H9 (cell line): ENCODE results near the gene IARS1. TPM values are rescaled to one million over a fixed set of nuclear protein-coding genes. Genes with fewer than 3 reads are reported as not detected.

Experiments used
- DNase-seq: peaks from one replicate; pipeline ENCODE4 v3.0.0-alpha.2; 2017
- H2AFZ ChIP-seq: one replicate; pipeline ENCODE4 v1.6.1; 2013; ENCODE audit warnings: mild to moderate bottlenecking, low read length, control low read depth, moderate library complexity
- H2AK5ac ChIP-seq: 2 replicates; pipeline ENCODE4 v1.6.1; 2013; ENCODE audit warnings: low read length, control low read depth, mixed read lengths; ENCODE audit not compliant: insufficient read length
- H2BK120ac ChIP-seq: one replicate; pipeline ENCODE4 v1.6.1; 2013; ENCODE audit warnings: low read depth, mild to moderate bottlenecking, low read length, control low read depth, inconsistent platforms; ENCODE audit not compliant: poor library complexity, severe bottlenecking
- H2BK12ac ChIP-seq: 2 replicates; pipeline ENCODE4 v1.6.1; 2013; ENCODE audit warnings: low read length, control low read depth, mixed read lengths, low read depth; ENCODE audit not compliant: insufficient read length
- H2BK15ac ChIP-seq: 2 replicates; pipeline ENCODE4 v1.6.1; 2013; ENCODE audit warnings: low read depth, low read length, control low read depth
- H2BK20ac ChIP-seq: one replicate; pipeline ENCODE4 v1.6.1; 2013; ENCODE audit warnings: low read depth, mild to moderate bottlenecking, low read length, control low read depth, inconsistent platforms; ENCODE audit not compliant: poor library complexity, severe bottlenecking
- H2BK5ac ChIP-seq: 2 replicates; pipeline ENCODE4 v1.6.1; 2013; ENCODE audit warnings: low read length, control low read depth, mixed read lengths; ENCODE audit not compliant: insufficient read length
- H3K14ac ChIP-seq: 2 replicates; pipeline ENCODE4 v1.6.1; 2013; ENCODE audit warnings: low read length, control low read depth; ENCODE audit not compliant: insufficient read depth
- H3K18ac ChIP-seq: 2 replicates; pipeline ENCODE4 v1.6.1; 2013; ENCODE audit warnings: low read depth, mild to moderate bottlenecking, mixed read lengths, low read length, control low read depth; ENCODE audit not compliant: insufficient read length
- H3K23ac ChIP-seq: 2 replicates; pipeline ENCODE4 v1.6.1; 2013; ENCODE audit warnings: low read length, control low read depth, mixed read lengths, low read depth; ENCODE audit not compliant: insufficient read length
- H3K23me2 ChIP-seq: 2 replicates; pipeline ENCODE4 v1.6.1; 2013; ENCODE audit warnings: low read depth, mild to moderate bottlenecking, mixed read lengths, low read length, control low read depth; ENCODE audit not compliant: insufficient read length, poor library complexity, severe bottlenecking
- H3K27ac ChIP-seq: 2 replicates; pipeline ENCODE4 v1.5.1; 2013; ENCODE audit warnings: low read length, control low read depth, mixed read lengths, low read depth; ENCODE audit not compliant: insufficient read length
- H3K27me3 ChIP-seq: 2 replicates; pipeline ENCODE4 v1.6.1; 2013; ENCODE audit warnings: low read length, control low read depth, inconsistent platforms; ENCODE audit not compliant: insufficient read depth
- H3K4ac ChIP-seq: 2 replicates; pipeline ENCODE4 v1.6.1; 2013; ENCODE audit warnings: low read depth, mild to moderate bottlenecking, control low read depth, inconsistent platforms, low read length, moderate library complexity
- H3K4me1 ChIP-seq: 2 replicates; pipeline ENCODE4 v1.6.1; 2013; ENCODE audit warnings: low read length, control low read depth, inconsistent platforms; ENCODE audit not compliant: insufficient read depth
- H3K4me2 ChIP-seq: 2 replicates; pipeline ENCODE4 v1.6.1; 2013; ENCODE audit warnings: low read length, control low read depth, mixed read lengths; ENCODE audit not compliant: insufficient read length, insufficient read depth
- H3K56ac ChIP-seq: 2 replicates; pipeline ENCODE4 v1.6.1; 2013; ENCODE audit warnings: low read depth, mild to moderate bottlenecking, mixed read lengths, low read length, control low read depth; ENCODE audit not compliant: insufficient read length
- H3K79me1 ChIP-seq: 2 replicates; pipeline ENCODE4 v1.6.1; 2013; ENCODE audit warnings: low read depth, mild to moderate bottlenecking, moderate library complexity, low read length, control low read depth, inconsistent platforms; ENCODE audit not compliant: insufficient read depth, poor library complexity, severe bottlenecking
- H3K79me2 ChIP-seq: 2 replicates; pipeline ENCODE4 v1.6.1; 2013; ENCODE audit warnings: low read length, control low read depth, inconsistent platforms; ENCODE audit not compliant: insufficient read depth
- H3K9ac ChIP-seq: 2 replicates; pipeline ENCODE4 v1.6.1; 2013; ENCODE audit warnings: low read length, control low read depth, mixed read lengths; ENCODE audit not compliant: insufficient read length; ENCODE audit errors: extremely low read depth
- H3K9me3 ChIP-seq: one replicate; pipeline ENCODE4 v1.6.1; 2013; ENCODE audit warnings: low read depth, low read length, inconsistent platforms; ENCODE audit not compliant: control insufficient read depth
- H3T11ph ChIP-seq: one replicate; pipeline ENCODE4 v1.6.1; 2013; ENCODE audit warnings: mild to moderate bottlenecking, low read length, control low read depth, inconsistent platforms
- H4K20me1 ChIP-seq: one replicate; pipeline ENCODE4 v1.6.1; 2013; ENCODE audit not compliant: control insufficient read depth, insufficient read length, insufficient read depth
- H4K5ac ChIP-seq: 2 replicates; pipeline ENCODE4 v1.6.1; 2013; ENCODE audit warnings: low read depth, mild to moderate bottlenecking, mixed read lengths, low read length, control low read depth; ENCODE audit not compliant: insufficient read length
- H4K8ac ChIP-seq: replicated peaks from 2 replicates; pipeline ENCODE4 v1.6.1; 2013; ENCODE audit warnings: low read length, control low read depth, mixed read lengths, low read depth; ENCODE audit not compliant: insufficient read length
- H4K91ac ChIP-seq: 2 replicates; pipeline ENCODE4 v1.6.1; 2013; ENCODE audit warnings: low read depth, mild to moderate bottlenecking, moderate library complexity, mixed read lengths, low read length, control low read depth; ENCODE audit not compliant: insufficient read length
- H3K27ac Mint-ChIP-seq, 3 experiments: 2 replicates in 2 of 3; 3 replicates in 1 of 3; pipeline ENCODE4 v1.8.0; 2020 to 2021; ENCODE audit warnings: mixed read lengths in 3 of 3, mild to moderate bottlenecking in 1 of 3, moderate library complexity in 1 of 3
- H3K27me3 Mint-ChIP-seq: 2 replicates; pipeline ENCODE4 v1.8.0; 2021; ENCODE audit warnings: low read depth, mild to moderate bottlenecking, moderate library complexity, mixed read lengths
- H3K36me3 Mint-ChIP-seq, 3 experiments: 2 replicates in 2 of 3; 3 replicates in 1 of 3; pipeline ENCODE4 v1.8.0; 2020 to 2021; ENCODE audit warnings: low read depth in 3 of 3, mixed read lengths in 3 of 3; ENCODE audit not compliant: insufficient read depth in 1 of 3
- H3K4me1 Mint-ChIP-seq, 2 experiments: 2 replicates each; pipeline ENCODE4 v1.8.0; 2020; ENCODE audit warnings: mixed read lengths in 2 of 2
- H3K4me3 Mint-ChIP-seq, 2 experiments: 2 replicates in 1 of 2; 3 replicates in 1 of 2; pipeline ENCODE4 v1.8.0; 2020 to 2021; ENCODE audit warnings: mild to moderate bottlenecking in 2 of 2, mixed read lengths in 2 of 2, moderate library complexity in 1 of 2
- H3K9me3 Mint-ChIP-seq, 2 experiments: 2 replicates in 1 of 2; 3 replicates in 1 of 2; pipeline ENCODE4 v1.8.0; 2020; ENCODE audit warnings: mild to moderate bottlenecking in 2 of 2, mixed read lengths in 2 of 2, moderate library complexity in 1 of 2
- WGBS: extraction: QIAGEN DNeasy Blood & Tissue Kit; methylation state at CpG from one replicate; pipeline ENCODE4 v1.1.7; 2013; ENCODE audit warnings: missing lambda C conversion rate, low lambda C conversion rate, mixed read lengths; ENCODE audit not compliant: insufficient read length; ENCODE audit errors: extremely low coverage; 5-methylcytosine and 5-hydroxymethylcytosine counted together
- total RNA-seq: library from RNA; stranded (reverse); gene quantifications from 2 replicates; pipeline ENCODE4 v1.2.1, GENCODE V29; 2021
- TF ChIP-seq, protein P1 (sequence below): fragments of 200-600 bp; sonication (generic); conservative IDR thresholded peaks from 3 replicates; pipeline ENCODE4 v1.8.0; 2021; ENCODE audit warnings: antibody characterized with exemption, mild to moderate bottlenecking

Gene IARS1
- total RNA-seq, 1 experiment from 2014 or later, result 234 TPM

- no peak overlapping the region for H2BK120ac ChIP-seq
- H3K23ac ChIP-seq, result no peak overlapping the region
- H3K23me2 ChIP-seq, result no peaks in the 10 kb centered on the region
- no peak overlapping the region for H3K4ac ChIP-seq
- no peak overlapping the region for H3K56ac ChIP-seq
- H3K27me3 ChIP-seq, result no peaks in the 10 kb centered on the region
- H4K20me1 ChIP-seq, result no peaks in the 10 kb centered on the region
- H3K27ac ChIP-seq, result no peak overlapping the region
- peaks cover 18% of the 10 kb centered on the region; the same call in 1 of the 2 replicates for H3K79me2 ChIP-seq
- 100% methylated on average over 3 of the region's 8 CpGs for WGBS
- H2AFZ ChIP-seq, result no peak overlapping the region
- Mint-ChIP-seq H3K4me3 (peak overlapping the region; percentile 95 to 98), H3K27me3 (no peaks in the 10 kb centered on the region), H3K4me1 (peaks cover 15 to 17% of the 10 kb centered on the region in 2 experiments), H3K9me3 (no peaks in the 10 kb centered on the region), H3K36me3 (peaks cover 26 to 61% (median 45%) of the 10 kb centered on the region in 3 experiments; a peak in 6 of 7 replicates), H3K27ac (peak overlapping the region; percentile 9 to 100 (median 84); a peak in 6 of 7 replicates)
- H3K4me1 ChIP-seq, result no peaks in the 10 kb centered on the region
- DNase-seq, result no peak
- TF ChIP-seq, protein P1, sequence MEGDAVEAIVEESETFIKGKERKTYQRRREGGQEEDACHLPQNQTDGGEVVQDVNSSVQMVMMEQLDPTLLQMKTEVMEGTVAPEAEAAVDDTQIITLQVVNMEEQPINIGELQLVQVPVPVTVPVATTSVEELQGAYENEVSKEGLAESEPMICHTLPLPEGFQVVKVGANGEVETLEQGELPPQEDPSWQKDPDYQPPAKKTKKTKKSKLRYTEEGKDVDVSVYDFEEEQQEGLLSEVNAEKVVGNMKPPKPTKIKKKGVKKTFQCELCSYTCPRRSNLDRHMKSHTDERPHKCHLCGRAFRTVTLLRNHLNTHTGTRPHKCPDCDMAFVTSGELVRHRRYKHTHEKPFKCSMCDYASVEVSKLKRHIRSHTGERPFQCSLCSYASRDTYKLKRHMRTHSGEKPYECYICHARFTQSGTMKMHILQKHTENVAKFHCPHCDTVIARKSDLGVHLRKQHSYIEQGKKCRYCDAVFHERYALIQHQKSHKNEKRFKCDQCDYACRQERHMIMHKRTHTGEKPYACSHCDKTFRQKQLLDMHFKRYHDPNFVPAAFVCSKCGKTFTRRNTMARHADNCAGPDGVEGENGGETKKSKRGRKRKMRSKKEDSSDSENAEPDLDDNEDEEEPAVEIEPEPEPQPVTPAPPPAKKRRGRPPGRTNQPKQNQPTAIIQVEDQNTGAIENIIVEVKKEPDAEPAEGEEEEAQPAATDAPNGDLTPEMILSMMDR, result no peak
- peak overlapping the region; percentile 96 for H3K9ac ChIP-seq
- H3K14ac ChIP-seq, result no peak overlapping the region
- H3K18ac ChIP-seq, result no peak overlapping the region
- no peak overlapping the region for H4K91ac ChIP-seq
- no peak overlapping the region for H2BK20ac ChIP-seq
- no peak overlapping the region for H2BK15ac ChIP-seq
- H3T11ph ChIP-seq, result no peak overlapping the region
- H2AK5ac ChIP-seq, result no peak overlapping the region
- no peak overlapping the region for H2BK12ac ChIP-seq
- no peak overlapping the region for H2BK5ac ChIP-seq
- no peak overlapping the region for H4K8ac ChIP-seq
- H4K5ac ChIP-seq, result no peak overlapping the region
- H3K4me2 ChIP-seq, result peak overlapping the region; percentile 89
- no peaks in the 10 kb centered on the region for H3K79me1 ChIP-seq
- H3K9me3 ChIP-seq, result no peaks in the 10 kb centered on the region
Measured at GRCh38 chr9:92292338-92293074, 991 bp downstream of the IARS1 start.
